NCI-H2107 treated with DMSO at 0.1 percent for 48 hours (cell line): ENCODE measurements around the gene RSPRY1.

ENCODE experiments used
- DNase-seq: peaks from one replicate; lab custom pipeline; 2025; ENCODE audit not compliant: unreplicated experiment; lab: John Stamatoyannopoulos, UW

RSPRY1 gene

DNA sequence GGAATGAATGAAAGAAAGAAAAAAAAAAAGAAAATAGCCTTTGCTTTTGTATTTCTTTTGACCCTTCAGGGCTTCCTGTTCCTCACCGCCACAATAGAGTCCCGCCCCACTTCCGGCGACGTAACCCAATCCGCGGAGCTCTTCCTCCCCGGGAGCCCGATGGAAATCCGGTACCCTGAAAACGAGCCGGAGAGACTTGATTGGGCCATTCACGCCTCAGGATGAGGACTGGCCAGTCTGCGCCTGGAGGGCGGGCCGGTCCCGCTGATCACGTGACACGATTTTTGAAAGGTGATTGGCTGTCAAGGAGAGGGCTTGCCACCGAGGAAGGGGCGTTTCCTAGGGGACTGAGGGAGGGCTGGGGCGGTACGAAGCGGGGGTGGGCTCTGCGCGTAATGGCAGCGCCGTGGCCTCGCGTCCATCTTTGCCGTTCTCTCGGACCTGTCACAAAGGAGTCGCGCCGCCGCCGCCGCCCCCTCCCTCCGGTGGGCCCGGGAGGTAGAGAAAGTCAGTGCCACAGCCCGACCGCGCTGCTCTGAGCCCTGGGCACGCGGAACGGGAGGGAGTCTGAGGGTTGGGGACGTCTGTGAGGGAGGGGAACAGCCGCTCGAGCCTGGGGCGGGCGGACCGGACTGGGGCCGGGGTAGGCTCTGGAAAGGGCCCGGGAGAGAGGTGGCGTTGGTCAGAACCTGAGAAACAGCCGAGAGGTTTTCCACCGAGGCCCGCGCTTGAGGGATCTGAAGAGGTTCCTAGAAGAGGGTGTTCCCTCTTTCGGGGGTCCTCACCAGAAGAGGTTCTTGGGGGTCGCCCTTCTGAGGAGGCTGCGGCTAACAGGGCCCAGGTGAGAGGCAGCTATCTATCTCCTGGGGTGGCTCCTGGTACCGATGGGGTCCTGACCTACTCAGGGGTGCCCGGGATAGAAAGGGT is at the start of gene RSPRY1, which contains the start of gene PSME3IP1:
RSPRY1 (plus strand) TSS at position 385 of the 927 bp plus-strand sequence. CDS start 18,330 bp downstream, outside the sequence.
PSME3IP1 (minus strand) TSS at position 95 of the 927 bp plus-strand sequence. CDS start 12,185 bp downstream, outside the sequence.
- DNase-seq = peak; percentile 99

GRCh38 chr16:57137043-57137442 is 49.1 kb upstream of the RSPRY1 start:
- no peak for DNase-seq

DNA sequence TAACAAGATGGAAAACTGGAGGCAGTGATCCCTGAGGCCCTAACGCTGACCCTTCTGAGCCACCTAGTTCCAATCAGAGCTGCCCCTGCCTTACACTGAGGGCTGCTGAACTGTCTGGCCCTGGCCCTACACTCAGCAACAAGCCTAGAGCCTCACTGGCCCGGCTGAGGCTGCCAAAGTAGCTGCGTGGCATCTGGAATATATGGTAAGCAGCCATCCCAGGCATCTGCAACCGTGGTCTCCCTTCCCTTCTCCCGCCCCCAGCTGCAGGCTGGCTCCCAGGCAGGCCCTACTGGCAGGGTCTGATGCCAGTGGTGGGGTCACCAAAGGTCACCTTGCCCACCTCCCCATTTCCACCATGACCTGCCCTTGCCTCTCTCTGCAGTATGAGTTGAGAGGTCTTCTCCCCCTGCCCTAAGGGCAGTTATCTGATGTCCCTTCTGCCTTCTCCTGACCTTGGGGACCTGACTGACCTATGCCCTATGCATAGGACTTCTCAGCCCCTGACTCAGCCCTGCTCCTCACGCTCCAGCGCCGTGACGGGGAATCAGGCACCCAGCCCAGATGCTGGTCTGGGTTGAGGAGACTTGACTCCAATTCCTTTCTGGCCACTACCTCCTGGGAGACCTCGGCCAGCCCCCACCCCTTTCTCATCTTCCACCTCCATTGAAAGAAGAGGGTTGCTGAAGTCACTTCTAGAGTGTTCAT is 48.4 kb upstream of the RSPRY1 start:
- DNase-seq = no peak

GRCh38 chr16:57138281-57138935 is 47.7 kb upstream of the RSPRY1 start:
- DNase-seq = no peak

- no peak for DNase-seq
Observed at GRCh38 chr16:57140931-57141668, 45.0 kb upstream of the RSPRY1 start.

DNA sequence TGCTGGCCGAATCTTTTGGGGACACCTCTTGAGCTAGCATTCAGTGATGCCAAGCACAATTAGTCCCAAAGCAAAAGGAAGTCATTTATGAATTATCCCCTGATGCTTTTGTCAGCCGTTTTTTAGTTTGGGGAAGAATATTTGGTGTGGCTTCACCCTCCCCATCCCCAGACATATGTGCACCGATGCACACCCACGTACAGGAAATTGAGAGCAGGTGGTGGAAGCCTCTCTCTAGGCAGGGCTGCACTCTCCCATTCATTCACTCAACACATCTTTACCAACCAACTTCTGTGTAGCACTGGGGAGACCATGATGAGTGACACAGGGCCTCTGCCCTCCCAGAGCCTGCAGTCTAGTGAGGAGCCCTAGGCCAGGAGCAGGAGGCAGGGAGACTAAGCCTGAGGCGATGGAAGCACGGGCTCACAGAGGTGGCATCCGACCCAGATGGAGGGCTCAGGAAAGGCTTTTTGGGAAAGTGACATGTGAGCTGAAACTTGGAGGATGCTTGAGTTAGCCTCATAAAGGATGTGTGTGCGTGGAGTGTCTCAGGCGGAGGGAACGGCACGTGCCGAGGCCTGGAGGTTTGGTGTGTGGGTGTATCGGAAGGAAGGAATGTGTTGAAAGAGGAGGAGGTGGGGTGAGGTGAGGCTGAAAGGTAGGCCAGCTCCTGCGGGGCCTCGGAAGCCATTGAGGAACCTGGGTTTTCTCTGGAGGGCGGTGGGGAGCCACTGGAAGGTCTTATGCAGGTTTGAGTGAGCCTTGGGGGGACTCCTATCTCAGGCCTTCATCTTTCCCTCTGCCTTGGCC is 44.1 kb upstream of the RSPRY1 start:
- DNase-seq = no peak

DNA sequence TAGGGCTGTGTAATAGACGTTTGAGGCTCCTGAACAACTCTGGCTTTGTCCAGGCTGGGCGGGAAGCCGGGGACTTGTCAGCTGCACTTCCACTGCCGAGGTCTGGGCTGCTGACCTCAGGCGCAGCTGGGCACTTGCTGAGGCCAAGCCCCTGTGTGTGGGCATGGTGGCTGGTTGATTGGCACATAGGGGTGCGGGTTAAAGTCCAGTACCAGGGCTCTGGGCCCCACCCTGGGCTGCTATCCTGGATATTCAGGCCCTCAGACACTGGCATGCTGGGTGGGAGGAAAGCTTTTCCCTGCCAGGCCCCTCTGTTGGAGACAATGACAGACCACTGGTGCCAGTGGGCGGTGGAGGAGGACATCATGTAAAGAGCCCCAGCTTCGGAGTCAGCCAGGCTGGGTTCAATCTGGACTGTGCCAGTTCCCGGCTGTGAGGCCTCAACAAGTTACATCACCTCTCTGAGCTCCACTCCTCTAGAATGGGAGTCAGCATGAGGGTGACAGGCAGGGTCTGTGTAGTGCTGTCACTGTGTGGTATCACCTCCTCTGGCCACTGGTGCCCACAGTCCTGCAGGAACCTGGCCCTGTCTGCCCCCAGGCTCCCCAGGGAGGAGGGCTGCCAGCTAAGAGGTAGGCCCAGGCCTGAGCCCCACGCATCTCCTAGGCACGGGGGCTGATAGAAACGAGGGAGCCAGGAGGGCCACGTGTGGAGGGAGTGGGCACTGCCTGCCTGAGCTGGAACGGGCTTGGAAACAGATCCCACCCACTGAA is 42.8 kb upstream of the RSPRY1 start:
- DNase-seq = no peak

GRCh38 chr16:57144027-57144426 is 42.1 kb upstream of the RSPRY1 start:
- DNase-seq = no peak

GRCh38 chr16:57145046-57146021 is 40.8 kb upstream of the RSPRY1 start:
- DNase-seq = no peak

GRCh38 chr16:57146040-57146647 is 40.0 kb upstream of the RSPRY1 start:
- no peak for DNase-seq

GRCh38 chr16:57146735-57147134 is 39.4 kb upstream of the RSPRY1 start:
- no peak for DNase-seq

DNA sequence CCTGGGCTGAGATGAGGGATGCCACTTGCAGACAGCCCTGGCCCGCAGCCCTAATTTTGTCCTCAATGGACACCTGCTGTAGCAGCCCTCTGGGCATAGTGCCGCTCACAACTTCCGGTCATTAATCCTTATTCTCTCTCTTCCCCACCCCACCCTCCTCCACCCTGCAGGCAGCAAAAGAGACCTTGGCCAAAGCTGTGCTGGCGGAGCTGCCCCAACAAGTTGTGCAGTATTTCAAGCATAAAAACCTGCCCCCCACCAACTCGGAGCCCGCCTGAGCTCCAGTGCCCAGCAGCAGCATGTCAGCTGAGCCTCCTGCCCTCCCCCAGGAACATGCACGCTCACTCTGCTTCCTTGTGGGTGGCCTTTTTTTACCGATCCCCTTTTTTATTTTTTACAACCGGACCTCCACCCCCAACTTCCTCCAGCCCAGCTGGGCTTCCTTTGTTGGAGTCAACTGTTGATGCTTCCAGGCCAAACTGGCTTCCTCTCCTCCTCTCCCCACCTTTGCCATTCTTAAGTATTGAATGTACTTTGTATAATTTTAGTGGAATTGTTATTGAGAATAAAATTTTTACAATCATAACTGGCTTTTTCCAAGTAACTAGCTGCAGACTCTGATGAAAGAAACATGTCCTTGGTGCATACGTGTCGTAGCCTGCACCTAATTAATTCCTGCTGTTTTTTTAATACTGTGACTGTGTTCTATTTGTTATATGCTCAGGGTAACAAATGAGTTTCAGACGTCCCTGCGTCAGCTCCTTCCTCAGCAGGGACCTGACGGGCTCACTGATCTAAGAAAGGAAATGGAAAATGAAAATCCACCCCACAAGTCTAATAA is 38.5 kb upstream of the RSPRY1 start:
- DNase-seq = no peak

GRCh38 chr16:57148481-57148880 is 37.6 kb upstream of the RSPRY1 start:
- no peak for DNase-seq

- DNase-seq = no peak
Observed at GRCh38 chr16:57149391-57149790, 36.7 kb upstream of the RSPRY1 start.

GRCh38 chr16:57150682-57151330 is 35.3 kb upstream of the RSPRY1 start:
- no peak for DNase-seq

- DNase-seq = no peak
Observed at GRCh38 chr16:57151369-57151768, 34.8 kb upstream of the RSPRY1 start.
